ENCODE data around the gene LRMDA. TPM values are rescaled to one million over a fixed set of nuclear protein-coding genes. Genes with fewer than 3 reads are reported as not detected.

Gene LRMDA
- total RNA-seq, 3 donors from 2014 or later, result 9.4 to 14.9 (median 10.3) TPM

- intact Hi-C loops (cut with DNase I, micrococcal nuclease), result no loop called here
- Histone ChIP-seq H3K4me1 (ENCODE audit: low read depth) (no peaks in the 10 kb centered on the region), H3K4me3 (no peak overlapping the region), H3K9me3 (peaks cover 3% of the 10 kb centered on the region), H3K36me3 (ENCODE audit: low read depth) (no peaks in the 10 kb centered on the region)
- DNase-seq (no peak), ATAC-seq (no peak)
- no peak for TF ChIP-seq CTCF (IDR thresholded peaks at IDR 0.05)
Observed at GRCh38 chr10:75685187-75685586, 253.8 kb downstream of the LRMDA start.

- no peak overlapping the region for H3K4me3 ChIP-seq
- no peaks in the 10 kb centered on the region for H3K36me3 ChIP-seq (ENCODE audit: low read depth)
- ATAC-seq (no peak), DNase-seq (no peak)
- TF ChIP-seq CTCF (IDR thresholded peaks at IDR 0.05), result no peak
- intact Hi-C loops (cut with DNase I, micrococcal nuclease), result no loop called here
- no peaks in the 10 kb centered on the region for H3K4me1 ChIP-seq (ENCODE audit: low read depth)
- H3K9me3 ChIP-seq, result peaks cover 3% of the 10 kb centered on the region
Observed at GRCh38 chr10:75688506-75689300, 257.3 kb downstream of the LRMDA start.

GRCh38 chr10:75693489-75693888 is 262.1 kb downstream of the LRMDA start:
- Histone ChIP-seq H3K4me3 (no peak overlapping the region), H3K4me1 (ENCODE audit: low read depth) (no peaks in the 10 kb centered on the region), H3K9me3 (no peaks in the 10 kb centered on the region), H3K36me3 (ENCODE audit: low read depth) (no peaks in the 10 kb centered on the region)
- DNase-seq (no peak), ATAC-seq (no peak)
- intact Hi-C loops (cut with DNase I, micrococcal nuclease), result no loop called here
- no peak for TF ChIP-seq CTCF (IDR thresholded peaks at IDR 0.05)

- ATAC-seq (no peak), DNase-seq (no peak)
- intact Hi-C loops (cut with DNase I, micrococcal nuclease), result no loop called here
- TF ChIP-seq CTCF (IDR thresholded peaks at IDR 0.05), result no peak
- Histone ChIP-seq H3K36me3 (ENCODE audit: low read depth) (no peaks in the 10 kb centered on the region), H3K4me3 (no peak overlapping the region), H3K4me1 (ENCODE audit: low read depth) (no peaks in the 10 kb centered on the region), H3K9me3 (no peaks in the 10 kb centered on the region)
Observed at GRCh38 chr10:75694269-75694668, 262.8 kb downstream of the LRMDA start.

- Histone ChIP-seq H3K4me1 (ENCODE audit: low read depth) (no peaks in the 10 kb centered on the region), H3K4me3 (no peak overlapping the region), H3K36me3 (ENCODE audit: low read depth) (no peaks in the 10 kb centered on the region), H3K9me3 (no peaks in the 10 kb centered on the region)
- ATAC-seq (no peak), DNase-seq (no peak)
- intact Hi-C loops (cut with DNase I, micrococcal nuclease), result no loop called here
- no peak for TF ChIP-seq CTCF (IDR thresholded peaks at IDR 0.05)
Observed at GRCh38 chr10:75694790-75695189, 263.4 kb downstream of the LRMDA start.

Measured in mucosa of descending colon (tissue), 3 donors.